HG03103 (cell line): ENCODE data around the gene CCBE1.

ENCODE experiments used
- ATAC-seq: cut with Tn5 transposase; IDR thresholded peaks from one replicate; pipeline ENCODE4 v1.9.1; 2021; ENCODE audit warnings: low read depth; ENCODE audit not compliant: unreplicated experiment

CCBE1 gene

GRCh38 chr18:59624369-59624765 lies 72.9 kb downstream of the CCBE1 start:
- ATAC-seq = no peak

- ATAC-seq = no peak
Measured at GRCh38 chr18:59623456-59624368, 73.5 kb downstream of the CCBE1 start.

- ATAC-seq = no peak
Measured at GRCh38 chr18:59621027-59621426, 76.2 kb downstream of the CCBE1 start.

- ATAC-seq = no peak
Measured at GRCh38 chr18:59620381-59620780, 76.8 kb downstream of the CCBE1 start.

GRCh38 chr18:59619816-59620215 lies 77.4 kb downstream of the CCBE1 start:
- no peak for ATAC-seq

GRCh38 chr18:59617468-59617932 lies 79.7 kb downstream of the CCBE1 start:
- ATAC-seq = no peak

GRCh38 chr18:59616501-59616900 lies 80.7 kb downstream of the CCBE1 start:
- ATAC-seq = no peak

- ATAC-seq = no peak
Measured at GRCh38 chr18:59613903-59614302, 83.3 kb downstream of the CCBE1 start.

GRCh38 chr18:59612381-59612780 lies 84.8 kb downstream of the CCBE1 start:
- ATAC-seq = no peak

GRCh38 chr18:59610546-59611140 lies 86.6 kb downstream of the CCBE1 start:
- no peak for ATAC-seq

GRCh38 chr18:59609654-59610053 lies 87.6 kb downstream of the CCBE1 start:
- ATAC-seq = no peak

- ATAC-seq = no peak
Measured at GRCh38 chr18:59607471-59607870, 89.8 kb downstream of the CCBE1 start.

GRCh38 chr18:59607078-59607379 lies 90.2 kb downstream of the CCBE1 start:
- ATAC-seq = no peak

GRCh38 chr18:59606193-59607077 lies 90.8 kb downstream of the CCBE1 start:
- no peak for ATAC-seq

GRCh38 chr18:59605633-59606192 lies 91.5 kb downstream of the CCBE1 start:
- no peak for ATAC-seq

- no peak for ATAC-seq
Measured at GRCh38 chr18:59604877-59605276, 92.3 kb downstream of the CCBE1 start.

- no peak for ATAC-seq
Measured at GRCh38 chr18:59597049-59597448, 100.2 kb downstream of the CCBE1 start.

- no peak for ATAC-seq
Measured at GRCh38 chr18:59593291-59593717, 103.9 kb downstream of the CCBE1 start.

GRCh38 chr18:59592624-59593023 lies 104.6 kb downstream of the CCBE1 start:
- ATAC-seq = no peak

- ATAC-seq = no peak
Measured at GRCh38 chr18:59582395-59582794, 114.8 kb downstream of the CCBE1 start.

GRCh38 chr18:59579509-59579908 lies 117.7 kb downstream of the CCBE1 start:
- ATAC-seq = no peak
